Measurements from ENCODE around the gene CBX3.
"Not testable (repeated sequence)": the region's sequence is repeated elsewhere in the genome, so short reads cannot be mapped to it uniquely, and the experiment has no call there.

The CBX3 gene

GRCh38 chr7:26171601-26172000, 29.9 kb upstream of the CBX3 start:
- no peak for DNase-seq

DNA sequence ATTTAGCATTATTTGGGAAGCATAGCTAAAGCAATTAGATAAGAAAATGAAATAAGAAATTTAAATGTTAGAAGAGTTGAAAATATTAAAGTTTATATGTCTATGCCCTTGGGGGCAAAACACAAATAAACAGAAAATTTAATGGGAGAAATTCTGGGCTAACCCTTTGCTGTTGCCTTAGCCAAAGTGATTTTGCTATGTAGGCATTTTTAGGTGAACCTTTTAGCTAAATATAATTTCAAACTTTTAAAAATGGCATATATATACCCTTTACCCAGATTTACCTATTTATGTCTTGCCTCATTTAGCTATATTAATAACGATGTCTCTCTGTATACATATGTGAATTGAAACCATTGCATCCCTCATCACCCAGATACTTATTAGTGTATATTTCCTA, 29.5 kb upstream of the CBX3 start:
- DNase-seq: no peak

- not testable (repeated sequence) for DNase-seq
These were observed 25.6 kb upstream of the CBX3 start for GRCh38 chr7:26175903-26176302.

DNA sequence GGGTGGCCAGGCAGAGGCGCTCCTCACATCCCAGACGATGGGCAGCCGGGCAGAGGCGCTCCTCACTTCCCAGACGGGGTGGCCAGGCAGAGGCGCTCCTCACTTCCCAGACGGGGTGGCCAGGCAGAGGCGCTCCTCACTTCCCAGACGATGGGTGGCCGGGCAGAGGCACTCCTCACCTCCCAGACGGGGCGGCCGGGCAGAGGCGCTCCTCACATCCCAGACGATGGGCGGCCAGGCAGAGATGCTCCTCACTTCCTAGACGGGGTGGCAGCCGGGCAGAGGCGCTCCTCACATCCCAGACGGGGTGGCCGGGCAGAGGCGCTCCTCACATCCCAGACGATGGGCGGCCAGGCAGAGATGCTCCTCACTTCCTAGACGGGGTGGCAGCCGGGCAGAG, 24.8 kb upstream of the CBX3 start:
- not testable (repeated sequence) for DNase-seq

DNA sequence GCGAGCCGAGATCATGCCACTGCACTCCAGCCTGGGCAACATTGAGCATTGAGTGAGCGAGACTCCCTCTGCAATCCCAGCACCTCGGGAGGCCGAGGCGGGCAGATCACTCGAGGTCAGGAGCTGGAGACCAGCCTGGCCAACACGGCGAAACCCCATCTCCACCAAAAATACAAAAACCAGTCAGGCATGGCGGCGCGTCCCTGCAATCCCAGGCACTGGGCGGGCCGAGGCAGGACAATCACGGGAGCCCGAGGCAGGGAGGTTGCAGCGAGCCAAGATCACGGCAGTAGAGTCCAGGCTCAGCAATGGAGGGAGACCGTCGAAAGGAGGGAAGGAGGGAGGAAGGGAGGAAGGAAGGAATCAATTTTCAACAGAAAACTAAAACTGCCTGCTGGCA, 24.3 kb upstream of the CBX3 start:
- not testable (repeated sequence) for DNase-seq

DNA sequence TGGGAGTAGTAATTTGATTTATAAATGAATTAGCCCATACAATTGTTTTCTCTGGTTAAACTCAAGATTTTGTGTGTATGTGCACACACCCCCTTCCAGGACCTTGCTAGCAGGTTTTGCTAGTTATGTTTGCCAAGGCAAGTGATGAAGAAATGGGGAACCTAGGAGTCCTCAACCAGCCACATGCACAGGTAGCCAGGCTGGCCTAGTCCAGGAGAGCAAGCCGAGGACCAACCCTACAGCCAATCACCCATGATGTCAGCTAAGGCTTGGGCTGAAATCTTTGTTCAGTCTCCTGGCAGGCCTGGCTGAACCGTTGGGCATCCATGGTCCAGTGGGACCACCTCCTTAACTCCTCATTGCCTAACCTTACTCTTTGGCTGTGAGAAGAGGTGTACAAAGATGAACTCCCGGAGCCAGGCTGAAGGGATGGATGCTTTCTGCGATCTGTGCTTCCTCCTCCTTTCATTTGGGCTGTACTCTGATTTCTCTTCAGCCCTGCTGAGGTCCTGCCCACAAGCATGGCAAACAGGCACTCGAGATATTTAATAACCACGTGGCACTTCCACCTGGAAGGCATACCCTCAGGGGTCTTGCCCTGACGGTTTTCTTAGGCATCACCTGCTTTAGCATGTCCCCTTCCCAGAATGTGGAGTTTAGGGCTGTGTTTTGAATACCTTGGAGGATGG, 23.1 kb upstream of the CBX3 start:
- no peak for DNase-seq

- DNase-seq: no peak
These were observed 22.1 kb upstream of the CBX3 start for GRCh38 chr7:26179422-26179821.

DNA sequence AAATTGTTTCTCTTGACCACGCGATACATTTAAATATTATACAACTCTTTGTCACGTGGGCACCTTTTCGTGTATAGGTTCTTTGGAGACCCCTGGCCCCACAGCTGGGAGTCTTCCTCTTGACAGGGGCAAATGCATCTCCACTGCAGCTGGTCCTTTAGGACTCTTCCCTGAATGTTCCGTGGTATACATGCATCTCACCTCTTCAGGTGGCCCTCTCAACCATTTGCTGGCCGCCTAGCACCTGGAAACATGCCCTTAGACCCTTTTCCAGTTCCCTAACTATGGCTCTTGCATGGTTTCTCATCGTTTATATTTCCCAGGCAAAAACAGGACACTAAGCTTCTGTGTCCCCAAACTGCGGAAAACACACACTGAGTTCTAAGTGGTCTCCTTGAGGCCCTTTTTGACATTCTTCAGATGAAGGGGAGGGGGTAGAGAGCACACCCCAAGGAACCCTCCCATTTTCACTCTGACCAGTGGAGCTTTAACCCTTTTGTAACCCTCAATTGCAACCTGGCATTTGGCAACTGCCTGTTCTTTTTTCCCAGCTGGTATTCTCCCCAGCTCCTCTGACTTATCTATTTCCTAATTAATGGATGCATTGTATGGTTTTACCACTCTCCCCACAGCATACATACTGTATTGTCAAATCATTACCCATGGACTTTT, 21.6 kb upstream of the CBX3 start:
- no peak for DNase-seq

DNA sequence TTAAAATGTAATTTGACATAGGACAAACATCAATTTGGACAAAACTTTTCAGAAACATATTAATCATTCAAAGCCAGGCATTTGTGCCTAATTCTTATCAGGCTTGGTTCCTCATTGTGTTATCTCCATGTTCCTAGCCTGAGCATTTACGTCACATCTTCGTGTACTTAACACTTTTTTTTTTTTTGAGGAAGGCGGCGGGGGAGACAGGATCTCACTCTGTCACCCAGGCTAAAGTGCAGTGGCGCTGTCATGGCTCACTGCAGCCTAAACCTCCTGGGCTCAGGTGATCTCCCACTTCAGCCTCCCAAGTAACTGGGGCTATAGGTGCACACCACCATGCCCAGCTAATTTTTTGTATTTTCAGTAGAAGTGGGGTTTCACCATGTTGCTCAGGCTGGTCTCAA, 20.8 kb upstream of the CBX3 start:
- no peak for DNase-seq

- DNase-seq: no peak
These were observed 19.9 kb upstream of the CBX3 start for GRCh38 chr7:26181474-26182227.

GRCh38 chr7:26182283-26182682, 19.3 kb upstream of the CBX3 start:
- DNase-seq: no peak

DNA sequence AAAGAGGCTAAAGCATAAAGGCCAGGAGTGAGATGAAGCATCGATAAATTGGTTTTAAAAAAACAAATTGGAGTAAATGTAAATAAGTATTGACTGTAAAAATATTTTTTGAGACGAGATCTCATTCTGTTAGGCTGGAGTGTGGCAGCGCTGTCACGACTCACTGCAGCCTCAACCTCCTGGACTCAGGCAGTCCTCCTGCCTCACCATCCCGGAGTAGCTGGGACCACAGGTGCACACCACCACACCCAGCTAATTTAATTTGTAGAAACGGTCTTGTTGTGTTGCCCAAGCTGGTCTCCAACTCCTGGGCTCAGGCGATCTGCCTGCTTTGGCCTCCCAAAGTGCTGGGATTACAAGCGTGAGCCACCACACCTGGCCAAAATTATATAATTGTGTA, 18.8 kb upstream of the CBX3 start:
- DNase-seq: no peak

DNA sequence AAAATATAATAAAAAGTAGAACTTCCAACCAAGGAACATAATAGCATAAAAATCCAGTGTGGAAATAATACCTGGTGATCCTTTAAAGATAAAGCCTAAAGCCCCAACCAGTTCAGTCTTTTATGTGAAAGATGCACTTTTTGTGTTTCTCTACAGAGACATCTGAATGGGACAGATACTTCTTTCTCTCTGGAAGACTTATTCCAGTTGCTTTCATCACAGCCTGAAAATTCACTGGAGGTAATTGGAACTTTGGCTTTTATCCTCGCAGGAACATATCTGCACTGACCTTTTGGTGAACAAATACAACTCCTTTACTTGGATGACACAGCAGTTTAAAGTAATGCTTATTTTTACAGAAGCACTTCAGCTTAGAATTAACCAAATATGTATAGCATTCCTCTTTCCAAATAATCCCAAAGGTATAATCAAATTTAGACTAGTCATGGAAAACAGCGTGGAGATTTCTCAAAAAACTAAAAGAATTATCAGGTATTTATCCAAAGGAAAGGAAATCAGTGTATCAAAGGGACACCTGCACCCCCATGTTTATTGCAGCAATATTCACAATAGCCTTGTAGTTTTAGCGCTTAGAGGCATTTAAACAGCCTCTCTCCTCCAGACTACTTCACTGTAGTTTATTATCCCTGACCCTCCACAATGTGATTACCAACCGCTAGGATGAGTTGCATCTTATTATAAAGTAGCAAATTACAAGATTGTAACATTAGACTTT, 17.8 kb upstream of the CBX3 start:
- DNase-seq: no peak

GRCh38 chr7:26184281-26185101, 17.1 kb upstream of the CBX3 start:
- not testable (repeated sequence) for DNase-seq

DNA sequence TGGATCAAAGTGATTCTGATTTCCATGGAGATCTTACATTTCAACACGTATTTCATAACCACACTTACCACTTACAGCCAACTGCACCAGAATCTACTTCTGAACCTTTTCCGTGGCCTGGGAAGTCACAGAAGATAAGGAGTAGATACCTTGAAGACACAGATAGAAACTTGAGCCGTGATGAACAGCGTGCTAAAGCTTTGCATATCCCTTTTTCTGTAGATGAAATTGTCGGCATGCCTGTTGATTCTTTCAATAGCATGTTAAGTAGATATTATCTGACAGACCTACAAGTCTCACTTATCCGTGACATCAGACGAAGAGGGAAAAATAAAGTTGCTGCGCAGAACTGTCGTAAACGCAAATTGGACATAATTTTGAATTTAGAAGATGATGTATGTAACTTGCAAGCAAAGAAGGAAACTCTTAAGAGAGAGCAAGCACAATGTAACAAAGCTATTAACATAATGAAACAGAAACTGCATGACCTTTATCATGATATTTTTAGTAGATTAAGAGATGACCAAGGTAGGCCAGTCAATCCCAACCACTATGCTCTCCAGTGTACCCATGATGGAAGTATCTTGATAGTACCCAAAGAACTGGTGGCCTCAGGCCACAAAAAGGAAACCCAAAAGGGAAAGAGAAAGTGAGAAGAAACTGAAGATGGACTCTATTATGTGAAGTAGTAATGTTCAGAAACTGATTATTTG, 16.3 kb upstream of the CBX3 start:
- no peak for DNase-seq

GRCh38 chr7:26185844-26186180, 15.7 kb upstream of the CBX3 start:
- no peak for DNase-seq

GRCh38 chr7:26186364-26187311, 14.9 kb upstream of the CBX3 start:
- DNase-seq: no peak

GRCh38 chr7:26187380-26188205, 14.0 kb upstream of the CBX3 start:
- DNase-seq: no peak

- DNase-seq: no peak
These were observed 13.2 kb upstream of the CBX3 start for GRCh38 chr7:26188206-26188956.

All from NCI-H2081 (cell line).